Measurements from ENCODE around the gene PAK1.
"Not testable (repeated sequence)": the region's sequence is repeated elsewhere in the genome, so short reads cannot be mapped to it uniquely, and the experiment has no call there.

PAK1 gene

GRCh38 chr11:77473801-77474683 lies at the start of gene PAK1:
TSS of gene PAK1 (minus strand) at chr11:77474094. CDS start at chr11:77392520, 81,574 bp downstream.
- peak; percentile 88 to 95 for DNase-seq

GRCh38 chr11:77522215-77522614 lies 48.3 kb upstream of the PAK1 start:
- no peak for DNase-seq

DNA sequence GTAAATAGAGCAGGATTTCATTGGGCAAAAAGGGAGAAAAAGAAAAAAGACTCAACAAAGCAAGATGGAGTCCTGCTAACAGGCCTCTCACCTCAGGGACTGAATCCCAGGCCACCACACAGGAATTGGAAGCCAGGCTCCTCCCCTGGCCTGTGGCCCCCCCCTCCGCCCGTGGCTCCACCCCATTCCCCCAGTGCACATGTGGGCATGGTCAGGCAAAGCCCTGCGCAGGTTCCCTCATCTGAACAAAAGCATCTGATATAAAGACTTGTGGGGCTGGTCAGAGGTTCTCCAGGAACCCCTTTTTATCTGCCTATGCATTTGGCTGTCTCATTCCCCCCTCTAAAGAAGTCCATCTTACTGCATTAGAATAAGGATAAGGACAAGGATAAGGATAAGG lies 46.0 kb upstream of the PAK1 start:
- DNase-seq: no peak

- DNase-seq: no peak
Observed at GRCh38 chr11:77518471-77518870, 44.6 kb upstream of the PAK1 start.

GRCh38 chr11:77517753-77518152 lies 43.9 kb upstream of the PAK1 start:
- no peak for DNase-seq

DNA sequence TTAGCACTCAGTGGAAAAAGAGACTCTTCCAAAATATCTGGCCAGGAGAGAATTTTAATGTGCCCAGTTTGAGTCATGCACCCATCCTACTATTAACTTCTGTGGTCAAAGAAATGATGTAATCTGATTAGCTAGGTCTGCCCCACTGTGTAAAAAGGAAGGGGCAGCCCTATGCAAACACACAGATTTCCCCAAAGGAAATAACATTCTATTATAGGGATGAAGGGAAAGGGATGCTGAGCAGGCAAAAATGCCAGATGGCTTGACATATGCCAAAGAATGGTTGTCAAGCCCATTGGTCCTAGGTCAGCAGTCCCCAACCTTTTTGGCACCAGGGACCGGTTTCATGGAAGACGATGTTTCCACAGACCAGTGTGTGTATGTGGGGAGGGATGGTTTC lies 43.3 kb upstream of the PAK1 start:
- DNase-seq: no peak

DNA sequence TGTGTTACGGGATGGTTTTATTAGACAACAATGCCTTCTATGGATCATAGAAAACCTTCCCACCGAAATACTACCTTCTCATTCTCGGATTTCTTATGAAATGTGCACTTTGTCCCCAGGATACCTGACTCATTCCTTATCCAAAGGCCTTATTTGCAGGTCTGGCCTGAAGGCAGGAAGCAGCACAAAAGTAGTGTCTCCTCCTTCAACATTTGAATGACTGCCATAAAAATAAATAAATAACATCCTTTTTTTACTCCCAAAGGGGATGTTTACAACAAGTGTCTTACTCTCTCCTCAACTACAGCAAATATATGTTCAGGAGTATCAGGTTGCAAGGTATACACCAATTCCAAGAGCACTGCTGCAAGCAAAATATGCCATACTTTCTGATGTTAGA lies 41.6 kb upstream of the PAK1 start:
- DNase-seq: no peak

GRCh38 chr11:77515063-77515462 lies 41.2 kb upstream of the PAK1 start:
- no peak for DNase-seq

DNA sequence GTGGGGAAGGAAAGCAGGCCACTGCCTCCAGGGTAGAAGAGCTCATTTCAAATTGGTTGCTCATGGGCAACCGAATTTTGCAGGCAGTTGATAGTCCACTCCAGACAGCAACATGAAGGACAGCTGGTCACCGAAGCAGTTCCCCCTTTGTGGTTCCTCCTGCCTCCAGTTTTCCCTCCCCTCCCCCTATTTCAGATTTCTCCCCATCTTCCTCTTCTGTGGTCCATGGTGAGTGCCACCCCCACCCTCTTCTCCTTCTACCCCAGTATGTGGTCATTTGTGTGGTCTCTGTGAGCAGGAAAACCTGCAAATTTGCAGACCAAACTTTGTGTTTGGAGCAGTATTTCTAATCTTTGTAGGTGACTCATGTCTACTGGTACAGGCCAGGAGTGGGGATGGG lies 38.2 kb upstream of the PAK1 start:
- DNase-seq: no peak

DNA sequence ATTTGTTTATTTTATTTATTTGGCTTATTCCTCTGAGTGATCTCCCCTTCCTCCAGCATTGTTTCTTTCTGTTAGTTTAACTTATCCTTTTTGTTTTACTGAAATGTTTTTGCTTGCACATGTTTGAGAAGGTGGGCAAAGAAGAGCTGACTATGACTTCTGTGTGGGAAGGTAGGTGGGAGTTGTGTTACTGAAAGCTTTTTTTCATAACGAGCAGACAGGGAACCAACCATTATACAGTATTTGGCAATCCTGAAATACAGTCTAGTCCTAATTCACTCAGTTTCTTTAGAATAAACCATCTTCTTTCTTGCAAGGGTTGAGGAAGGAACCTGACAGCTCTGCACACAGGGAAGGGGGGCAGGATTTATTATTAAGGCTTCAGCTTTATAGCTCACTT lies 37.0 kb upstream of the PAK1 start:
- DNase-seq: no peak

DNA sequence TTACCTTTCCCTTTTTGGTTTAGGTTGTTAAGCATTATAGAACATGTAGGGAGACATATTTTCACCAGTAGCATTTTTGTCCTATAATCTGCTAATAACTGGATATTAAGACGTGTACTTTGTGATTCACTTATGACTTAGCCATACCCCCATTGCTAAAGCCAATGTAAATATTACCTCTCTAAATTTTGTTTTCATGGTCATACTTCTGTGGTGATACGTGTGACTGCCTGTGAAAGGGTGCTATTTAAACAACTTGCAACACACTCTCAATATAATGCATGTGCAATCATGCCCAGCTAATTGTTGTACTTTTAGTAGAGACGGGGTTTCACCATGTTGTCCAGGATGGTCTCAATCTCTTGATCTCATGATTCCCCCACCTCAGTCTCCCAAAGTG lies 36.2 kb upstream of the PAK1 start:
- no peak for DNase-seq

- no peak for DNase-seq
Observed at GRCh38 chr11:77508019-77508418, 34.1 kb upstream of the PAK1 start.

DNA sequence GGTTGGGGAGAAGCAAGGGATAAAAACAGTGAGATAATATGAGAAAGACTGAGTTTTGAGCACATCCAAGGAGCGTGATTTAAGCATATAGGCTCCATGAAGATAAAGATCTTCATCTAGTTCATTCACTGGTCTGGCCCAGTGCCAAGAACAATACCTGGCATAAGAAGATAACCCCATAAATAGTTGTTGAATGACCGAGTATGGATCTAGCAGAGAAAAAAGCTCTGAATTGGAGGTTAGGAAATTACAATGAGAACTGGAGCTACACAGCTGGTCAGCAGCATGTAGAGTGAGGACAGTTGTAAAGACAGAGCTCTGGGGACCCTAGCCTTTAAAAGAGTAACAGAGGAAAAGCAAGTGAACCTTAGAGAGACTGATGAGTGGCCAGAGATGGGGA lies 33.0 kb upstream of the PAK1 start:
- peak; percentile 16 for DNase-seq

- DNase-seq: no peak
Observed at GRCh38 chr11:77505956-77506355, 32.1 kb upstream of the PAK1 start.

DNA sequence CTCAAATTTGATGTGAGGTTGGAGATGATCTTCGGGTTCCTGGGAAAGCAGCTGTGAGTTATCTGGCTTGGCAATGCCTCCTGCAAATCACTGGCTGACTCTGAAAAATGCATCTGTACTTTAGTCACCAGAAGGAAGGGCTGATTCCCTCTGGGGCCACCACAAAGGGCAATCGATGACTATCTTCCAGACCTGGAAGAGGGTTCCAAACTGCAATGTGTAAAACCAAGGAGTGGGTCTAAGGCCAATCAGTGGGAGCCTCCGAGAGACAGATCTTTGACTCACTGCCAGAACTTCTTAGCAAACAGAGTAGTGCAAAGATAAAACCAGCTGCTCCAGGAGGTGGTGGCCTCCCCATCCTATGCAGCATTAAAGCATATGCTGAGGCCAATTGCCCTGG lies 29.1 kb upstream of the PAK1 start:
- DNase-seq: peak; percentile 8 to 14

GRCh38 chr11:77502346-77502905 lies 28.5 kb upstream of the PAK1 start:
- no peak for DNase-seq

GRCh38 chr11:77501758-77502157 lies 27.9 kb upstream of the PAK1 start:
- no peak for DNase-seq

GRCh38 chr11:77497368-77497767 lies 23.5 kb upstream of the PAK1 start:
- DNase-seq: no peak

DNA sequence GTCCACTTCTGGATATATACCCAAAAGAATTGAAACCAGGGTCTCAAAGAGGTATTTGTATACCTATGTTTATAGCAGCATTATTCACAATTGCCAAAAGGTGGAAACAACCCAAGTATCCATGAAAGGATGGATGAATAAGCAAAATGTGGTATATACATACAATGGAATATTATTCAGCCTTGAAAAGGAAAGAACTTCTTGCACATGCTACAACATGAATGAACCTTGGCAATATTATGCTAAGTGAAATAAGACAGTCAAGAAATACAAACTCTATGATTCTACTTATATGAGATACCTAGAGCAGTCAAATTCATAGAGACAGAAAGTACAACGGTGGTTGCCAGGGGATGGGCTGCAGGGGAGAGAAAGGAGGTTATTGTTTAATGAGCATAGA lies 21.6 kb upstream of the PAK1 start:
- DNase-seq: no peak

DNA sequence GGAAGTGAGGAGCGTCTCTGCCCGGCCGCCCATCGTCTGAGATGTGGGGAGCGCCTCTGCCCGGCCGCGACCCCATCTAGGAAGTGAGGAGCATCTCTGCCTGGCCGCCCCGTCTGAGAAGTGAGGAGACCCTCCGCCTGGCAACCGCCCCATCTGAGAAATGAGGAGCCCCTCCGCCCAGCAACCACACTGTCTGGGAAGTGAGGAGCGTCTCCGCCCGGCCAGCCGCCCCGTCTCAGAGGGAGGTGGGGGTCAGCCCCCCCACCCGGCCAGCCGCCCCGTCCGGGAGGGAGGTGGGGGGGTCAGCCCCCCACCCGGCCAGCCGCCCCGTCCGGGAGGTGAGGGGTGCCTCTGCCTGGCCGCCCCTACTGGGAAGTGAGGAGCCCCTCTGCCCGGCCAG lies 16.1 kb upstream of the PAK1 start:
- DNase-seq: not testable (repeated sequence)

DNA sequence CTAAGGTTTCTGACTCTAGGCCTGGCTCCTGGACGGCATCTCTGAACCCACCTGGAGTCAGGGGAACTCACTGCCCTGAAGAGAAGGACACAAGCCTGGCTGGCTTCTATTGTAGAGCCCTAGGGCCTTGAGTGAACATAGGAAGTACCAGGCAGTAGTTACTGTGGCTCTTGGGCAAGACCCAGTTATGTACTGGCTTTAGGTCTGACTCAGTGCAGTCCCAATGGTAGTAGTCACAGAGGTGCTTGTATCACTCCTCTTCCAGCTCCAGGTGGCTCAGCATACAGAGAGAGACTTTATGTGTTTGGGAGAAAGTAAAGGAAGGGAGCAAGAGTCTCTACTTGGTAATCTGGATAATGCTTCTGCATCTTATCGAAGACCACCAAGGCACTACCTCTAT lies 13.9 kb upstream of the PAK1 start:
- DNase-seq: no peak

DNA sequence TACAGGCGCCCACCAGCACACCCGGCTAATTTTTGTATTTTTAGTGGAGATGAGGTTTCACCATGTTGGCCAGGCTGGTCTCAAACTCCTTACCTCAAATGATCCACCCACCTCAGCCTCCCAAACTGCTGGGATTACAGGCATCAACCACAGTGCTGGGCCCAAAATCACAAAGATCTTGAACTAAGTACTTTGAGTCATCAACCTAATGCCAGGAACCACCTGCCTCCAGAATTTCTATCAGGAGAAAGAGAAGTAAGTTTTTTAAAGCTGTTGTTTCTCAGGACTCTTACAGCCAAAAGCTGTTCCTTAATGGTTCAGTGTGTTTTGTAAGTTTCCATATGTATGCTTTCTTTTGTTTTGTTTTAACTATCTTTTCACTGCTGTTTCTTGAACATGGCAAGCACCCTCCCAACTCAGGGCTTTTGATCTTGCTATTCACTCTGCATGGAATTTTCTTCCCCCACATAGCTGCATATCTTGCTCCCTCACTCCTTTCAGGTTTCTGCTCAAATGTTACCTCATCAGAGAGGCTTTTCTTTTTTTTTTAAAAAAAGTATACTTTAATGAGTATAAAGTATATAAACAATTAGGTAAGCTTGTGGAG lies 6.0 kb upstream of the PAK1 start:
- DNase-seq: no peak

DNA sequence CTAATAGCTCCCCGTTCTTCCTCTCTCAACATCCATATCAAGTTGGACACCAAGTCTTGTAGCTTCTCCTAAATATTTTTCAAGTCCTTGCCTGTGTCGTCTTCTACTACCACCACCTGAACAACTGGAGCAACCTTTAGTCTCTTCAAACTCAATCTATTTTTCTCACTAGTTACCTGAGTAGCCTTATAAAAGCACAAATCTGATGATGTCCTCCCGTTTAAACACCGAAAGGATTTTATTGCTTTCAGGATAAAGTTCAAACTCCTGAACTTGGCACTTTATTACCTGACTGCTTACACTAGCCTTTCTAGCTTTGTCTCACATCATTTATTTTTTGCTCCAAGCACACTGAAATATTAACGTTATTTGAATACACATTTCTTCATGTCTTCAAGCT lies 1.3 kb upstream of the PAK1 start:
- no peak for DNase-seq

DNA sequence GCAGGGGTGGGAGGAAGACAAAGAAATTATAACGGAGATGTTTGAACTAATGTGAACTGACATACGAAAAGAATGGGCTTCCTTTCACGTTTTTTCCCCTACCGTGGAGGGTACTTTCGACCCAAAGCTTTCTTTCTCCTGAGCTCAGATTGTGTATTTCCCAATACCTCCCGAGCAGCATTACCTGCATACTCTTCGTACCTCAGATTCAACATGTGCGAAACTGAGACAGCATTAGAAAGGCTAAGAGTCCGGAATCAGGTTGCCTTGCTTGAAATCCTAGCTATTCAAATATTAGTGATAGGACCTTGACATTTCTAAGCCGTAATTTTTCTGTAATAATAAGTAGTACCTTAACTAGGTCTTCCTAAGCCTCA lies 778 bp upstream of the PAK1 start:
- no peak for DNase-seq
